ENCODE results near the gene ADAM12. TPM values are rescaled to one million over a fixed set of nuclear protein-coding genes. Genes with fewer than 3 reads are reported as not detected.

Gene ADAM12
- total RNA-seq, 1 donor from 2014 or later, result not detected

- DNase-seq (ENCODE audit: low spot score in 2 of 2), result no peak
- H3K27ac ChIP-seq, result no peak overlapping the region
- H3K4me3 ChIP-seq, result no peak overlapping the region
- intact Hi-C loops (cut with DNase I), result no loop called here
- no peak for TF ChIP-seq CTCF (IDR thresholded peaks at IDR 0.05)
- peaks cover 0 to 7% of the 10 kb centered on the region in 2 donors for H3K9me3 ChIP-seq
- no peaks in the 10 kb centered on the region for H3K36me3 ChIP-seq
- no peaks in the 10 kb centered on the region for H3K4me1 ChIP-seq
- no peaks in the 10 kb centered on the region for H3K27me3 ChIP-seq
These were observed 36.8 kb upstream of the ADAM12 start for GRCh38 chr10:126425032-126425431.

- intact Hi-C loops (cut with DNase I), result no loop called here
- no peak overlapping the region for H3K4me3 ChIP-seq
- no peaks in the 10 kb centered on the region for H3K36me3 ChIP-seq
- no peak for DNase-seq (ENCODE audit: low spot score in 2 of 2)
- H3K4me1 ChIP-seq, result no peaks in the 10 kb centered on the region
- H3K9me3 ChIP-seq, result peaks cover 0 to 7% of the 10 kb centered on the region in 2 donors
- TF ChIP-seq CTCF (IDR thresholded peaks at IDR 0.05), result no peak
- H3K27me3 ChIP-seq, result no peaks in the 10 kb centered on the region
- no peak overlapping the region for H3K27ac ChIP-seq
These were observed 35.6 kb upstream of the ADAM12 start for GRCh38 chr10:126423732-126424491.

- peaks cover 0 to 7% of the 10 kb centered on the region in 2 donors for H3K9me3 ChIP-seq
- intact Hi-C loops (cut with DNase I), result no loop called here
These were observed 34.3 kb upstream of the ADAM12 start for GRCh38 chr10:126422567-126422966.

DNA sequence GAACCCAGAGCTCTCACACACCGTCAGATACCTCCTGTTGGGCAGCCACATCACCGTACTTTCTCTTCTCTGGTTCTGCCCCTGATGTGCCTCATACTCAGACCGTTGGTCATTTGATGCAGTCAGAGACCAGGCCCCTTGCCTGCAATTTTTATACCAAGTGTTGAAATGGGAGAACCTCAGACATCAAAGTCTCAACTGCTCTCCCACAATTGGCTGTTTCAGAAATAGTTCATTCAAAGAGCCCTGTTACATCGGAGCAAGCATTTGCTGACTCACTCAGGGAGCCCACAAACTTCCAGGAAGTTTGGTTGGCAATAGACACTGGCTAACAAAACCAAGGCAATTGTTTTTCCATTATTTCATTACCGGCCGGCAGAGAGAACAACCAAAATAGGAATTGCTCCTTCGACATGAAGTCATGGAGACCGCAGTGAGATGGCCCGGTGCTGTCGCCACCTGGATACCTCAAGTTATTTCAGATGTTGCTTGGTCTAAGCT lies 33.5 kb upstream of the ADAM12 start:
- TF ChIP-seq CTCF (IDR thresholded peaks at IDR 0.05), result no peak
- no peak for DNase-seq (ENCODE audit: low spot score in 2 of 2)
- Histone ChIP-seq H3K4me1 (no peaks in the 10 kb centered on the region), H3K27me3 (no peaks in the 10 kb centered on the region), H3K27ac (peak overlapping the region; percentile 19 to 34), H3K9me3 (peaks cover 0 to 7% of the 10 kb centered on the region in 2 donors), H3K4me3 (no peak overlapping the region), H3K36me3 (no peaks in the 10 kb centered on the region)
- intact Hi-C loops (cut with DNase I), result no loop called here

More at GRCh38 chr10:126422567-126422966, 34.3 kb upstream of the ADAM12 start:
- H3K4me1 ChIP-seq, result no peaks in the 10 kb centered on the region
- no peak for TF ChIP-seq CTCF (IDR thresholded peaks at IDR 0.05)
- H3K36me3 ChIP-seq, result no peaks in the 10 kb centered on the region
- no peak for DNase-seq (ENCODE audit: low spot score in 2 of 2)
- H3K4me3 ChIP-seq, result no peak overlapping the region
- no peaks in the 10 kb centered on the region for H3K27me3 ChIP-seq
- H3K27ac ChIP-seq, result peak overlapping the region; percentile 7 to 34

DNA sequence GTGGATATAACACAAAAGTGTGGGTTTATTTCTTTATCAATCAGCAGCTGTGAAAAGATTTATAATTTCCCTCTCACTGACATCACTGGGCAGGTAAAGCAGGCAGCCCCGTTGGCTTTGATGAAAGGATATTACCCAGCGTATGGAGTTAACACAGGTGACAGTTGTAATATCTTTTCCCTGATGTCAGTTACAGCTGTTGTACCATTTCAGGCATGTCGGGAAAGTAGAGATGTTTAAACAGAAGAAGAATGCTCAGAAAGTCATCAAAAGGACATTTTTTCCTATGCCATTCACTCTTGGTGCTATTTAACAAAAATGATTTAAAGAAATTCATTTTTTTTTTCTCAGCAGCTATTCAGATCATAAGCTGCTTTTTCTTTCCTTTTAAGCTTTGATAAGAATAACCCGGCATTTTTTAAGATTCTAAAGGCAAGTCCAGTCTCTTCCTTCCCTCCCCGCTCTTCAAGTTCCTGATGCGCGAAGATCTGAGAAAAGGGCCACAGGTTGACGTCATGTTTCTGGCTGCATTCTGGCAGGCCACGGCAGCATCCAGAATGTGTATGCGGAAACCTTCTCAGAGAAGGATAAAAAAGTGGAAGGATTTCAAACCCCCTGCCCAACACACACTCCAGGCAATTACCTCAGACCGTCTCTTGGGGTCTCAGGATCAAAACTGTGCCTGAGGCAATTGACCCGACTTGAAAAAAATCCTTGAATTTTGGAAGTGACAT lies 32.5 kb upstream of the ADAM12 start:
- H3K4me1 ChIP-seq, result no peaks in the 10 kb centered on the region
- DNase-seq (ENCODE audit: low spot score in 2 of 2), result no peak
- no peak overlapping the region for H3K27ac ChIP-seq
- H3K27me3 ChIP-seq, result no peaks in the 10 kb centered on the region
- no peak for TF ChIP-seq CTCF (IDR thresholded peaks at IDR 0.05)
- H3K9me3 ChIP-seq, result peaks cover 0 to 7% of the 10 kb centered on the region in 2 donors
- H3K36me3 ChIP-seq, result no peaks in the 10 kb centered on the region
- intact Hi-C loops (cut with DNase I), result no loop called here
- H3K4me3 ChIP-seq, result no peak overlapping the region

Measured in ascending aorta (tissue), 2 donors.